ENCODE data around the gene EFNB2. TPM values are rescaled to one million over a fixed set of nuclear protein-coding genes. Genes with fewer than 3 reads are reported as not detected.
A peak's percentile ranks its signal among the peaks of the same experiment; 100 is the strongest.

The EFNB2 gene
- total RNA-seq: 10 to 100 TPM in 1 of 4 donors, 1 to 10 TPM in 3; 6.6 to 10.8 (median 9.4) TPM
- polyA plus RNA-seq: 1 to 10 TPM; 5.8 to 9.2 (median 6.7) TPM
- long read RNA-seq, donor 1, full-length matches to known transcripts: 22 of 25 reads
- long read RNA-seq, donor 1, partial matches to known transcripts: 0 of 25 reads
- long read RNA-seq, donor 1, other reads (novel, unspliced or antisense): 3 of 25 reads
- long read RNA-seq, donor 2, full-length matches to known transcripts: 23 of 27 reads
- long read RNA-seq, donor 2, partial matches to known transcripts: 0 of 27 reads
- long read RNA-seq, donor 2, other reads (novel, unspliced or antisense): 4 of 27 reads

GRCh38 chr13:106535552-106536243, at the start of gene EFNB2:
EFNB2 (minus strand) TSS chr13:106535662; CDS start chr13:106534964, 698 bp downstream.
- WGBS, 3 donors: 0% methylated on average over 49 to 102 of the region's 102 CpGs
- ATAC-seq (peak; percentile 89 to 94 (median 93)), DNase-seq (peak; percentile 90 to 94)
- H3K9me3 ChIP-seq: no peaks in the 10 kb centered on the region
- H3K4me1 ChIP-seq: no peaks in the 10 kb centered on the region
- intact Hi-C loops (cut with DNase I): loop anchor here (10.0 kb wide), 2 partner anchors 1131 to 1961 kb away; no protein-coding TSS in a partner anchor
- peak within 1 kb of the TSS; percentile 75 for H3K4me3 ChIP-seq
- H3K27ac ChIP-seq: peak within 1 kb of the TSS; percentile 78
- H3K36me3 ChIP-seq (ENCODE audit: insufficient read depth in 1 of 2, low read depth in 1 of 2): peaks cover 0 to under 1% of the 10 kb centered on the region in 2 donors
- TF ChIP-seq, protein P1, sequence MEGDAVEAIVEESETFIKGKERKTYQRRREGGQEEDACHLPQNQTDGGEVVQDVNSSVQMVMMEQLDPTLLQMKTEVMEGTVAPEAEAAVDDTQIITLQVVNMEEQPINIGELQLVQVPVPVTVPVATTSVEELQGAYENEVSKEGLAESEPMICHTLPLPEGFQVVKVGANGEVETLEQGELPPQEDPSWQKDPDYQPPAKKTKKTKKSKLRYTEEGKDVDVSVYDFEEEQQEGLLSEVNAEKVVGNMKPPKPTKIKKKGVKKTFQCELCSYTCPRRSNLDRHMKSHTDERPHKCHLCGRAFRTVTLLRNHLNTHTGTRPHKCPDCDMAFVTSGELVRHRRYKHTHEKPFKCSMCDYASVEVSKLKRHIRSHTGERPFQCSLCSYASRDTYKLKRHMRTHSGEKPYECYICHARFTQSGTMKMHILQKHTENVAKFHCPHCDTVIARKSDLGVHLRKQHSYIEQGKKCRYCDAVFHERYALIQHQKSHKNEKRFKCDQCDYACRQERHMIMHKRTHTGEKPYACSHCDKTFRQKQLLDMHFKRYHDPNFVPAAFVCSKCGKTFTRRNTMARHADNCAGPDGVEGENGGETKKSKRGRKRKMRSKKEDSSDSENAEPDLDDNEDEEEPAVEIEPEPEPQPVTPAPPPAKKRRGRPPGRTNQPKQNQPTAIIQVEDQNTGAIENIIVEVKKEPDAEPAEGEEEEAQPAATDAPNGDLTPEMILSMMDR (IDR thresholded peaks at IDR 0.05): no peak
- H3K27me3 ChIP-seq (ENCODE audit: insufficient read depth in 3 of 3, low read length in 2 of 3): no peaks in the 10 kb centered on the region

- intact Hi-C loops (cut with DNase I): no loop called here
- no peaks in the 10 kb centered on the region for H3K36me3 ChIP-seq (ENCODE audit: insufficient read depth in 1 of 2, low read depth in 1 of 2)
- WGBS, 3 donors: 89 to 96% (median 91%) methylated on average over 4 of the region's 4 CpGs
- H3K4me3 ChIP-seq: no peak overlapping the region
- H3K27me3 ChIP-seq (ENCODE audit: insufficient read depth in 3 of 3, low read length in 2 of 3): no peaks in the 10 kb centered on the region
- no peaks in the 10 kb centered on the region for H3K4me1 ChIP-seq
- TF ChIP-seq, protein P1 (IDR thresholded peaks at IDR 0.05): no peak
- no peak overlapping the region for H3K27ac ChIP-seq
- no peak for ATAC-seq
- H3K9me3 ChIP-seq: peaks cover 7% of the 10 kb centered on the region
- no peak for DNase-seq
Observed at GRCh38 chr13:106581225-106581624, 45.8 kb upstream of the EFNB2 start.

GRCh38 chr13:106575896-106576295, 40.4 kb upstream of the EFNB2 start:
- no peak overlapping the region for H3K4me3 ChIP-seq
- no peaks in the 10 kb centered on the region for H3K9me3 ChIP-seq
- ATAC-seq (no peak), DNase-seq (no peak)
- H3K36me3 ChIP-seq (ENCODE audit: insufficient read depth in 1 of 2, low read depth in 1 of 2): no peaks in the 10 kb centered on the region
- no peaks in the 10 kb centered on the region for H3K4me1 ChIP-seq
- no peak overlapping the region for H3K27ac ChIP-seq
- intact Hi-C loops (cut with DNase I): no loop called here
- TF ChIP-seq, protein P1 (IDR thresholded peaks at IDR 0.05): no peak
- H3K27me3 ChIP-seq (ENCODE audit: insufficient read depth in 3 of 3, low read length in 2 of 3): no peaks in the 10 kb centered on the region

- TF ChIP-seq, protein P1 (IDR thresholded peaks at IDR 0.05): no peak
- ATAC-seq: peak in 1 of 4 donors; percentile 54
Observed at GRCh38 chr13:106573868-106574267, 38.4 kb upstream of the EFNB2 start.

More at GRCh38 chr13:106573868-106574267, 38.4 kb upstream of the EFNB2 start:
- Histone ChIP-seq H3K27ac (no peak overlapping the region), H3K36me3 (ENCODE audit: insufficient read depth in 1 of 2, low read depth in 1 of 2) (no peaks in the 10 kb centered on the region), H3K4me1 (peaks cover under 1% of the 10 kb centered on the region), H3K27me3 (ENCODE audit: insufficient read depth in 3 of 3, low read length in 2 of 3) (no peaks in the 10 kb centered on the region), H3K4me3 (no peak overlapping the region), H3K9me3 (no peaks in the 10 kb centered on the region)
- intact Hi-C loops (cut with DNase I): no loop called here
- peak; percentile 55 to 73 for DNase-seq
- WGBS, 3 donors: 11 to 39% (median 19%) methylated on average over 3 of the region's 3 CpGs

All from psoas muscle (tissue), 8 donors.